ENCODE data around the gene TMEM156. TPM values are rescaled to one million over a fixed set of nuclear protein-coding genes. Genes with fewer than 3 reads are reported as not detected.
"Not testable (repeated sequence)": the region's sequence is repeated elsewhere in the genome, so short reads cannot be mapped to it uniquely, and the experiment has no call there.

The TMEM156 gene
- total RNA-seq, 1 donor from 2014 or later = not detected

GRCh38 chr4:39037941-39038340, 5.7 kb upstream of the TMEM156 start:
- no peaks in the 10 kb centered on the region for H3K36me3 Mint-ChIP-seq (ENCODE audit: unreplicated experiment)
- TF ChIP-seq, protein P1, sequence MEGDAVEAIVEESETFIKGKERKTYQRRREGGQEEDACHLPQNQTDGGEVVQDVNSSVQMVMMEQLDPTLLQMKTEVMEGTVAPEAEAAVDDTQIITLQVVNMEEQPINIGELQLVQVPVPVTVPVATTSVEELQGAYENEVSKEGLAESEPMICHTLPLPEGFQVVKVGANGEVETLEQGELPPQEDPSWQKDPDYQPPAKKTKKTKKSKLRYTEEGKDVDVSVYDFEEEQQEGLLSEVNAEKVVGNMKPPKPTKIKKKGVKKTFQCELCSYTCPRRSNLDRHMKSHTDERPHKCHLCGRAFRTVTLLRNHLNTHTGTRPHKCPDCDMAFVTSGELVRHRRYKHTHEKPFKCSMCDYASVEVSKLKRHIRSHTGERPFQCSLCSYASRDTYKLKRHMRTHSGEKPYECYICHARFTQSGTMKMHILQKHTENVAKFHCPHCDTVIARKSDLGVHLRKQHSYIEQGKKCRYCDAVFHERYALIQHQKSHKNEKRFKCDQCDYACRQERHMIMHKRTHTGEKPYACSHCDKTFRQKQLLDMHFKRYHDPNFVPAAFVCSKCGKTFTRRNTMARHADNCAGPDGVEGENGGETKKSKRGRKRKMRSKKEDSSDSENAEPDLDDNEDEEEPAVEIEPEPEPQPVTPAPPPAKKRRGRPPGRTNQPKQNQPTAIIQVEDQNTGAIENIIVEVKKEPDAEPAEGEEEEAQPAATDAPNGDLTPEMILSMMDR (IDR thresholded peaks at IDR 0.05; ENCODE audit: partially characterized antibody, unreplicated experiment) = no peak
- H3K27me3 Mint-ChIP-seq (ENCODE audit: unreplicated experiment) = no peaks in the 10 kb centered on the region
- no peaks in the 10 kb centered on the region for H3K4me1 Mint-ChIP-seq (ENCODE audit: low read depth, unreplicated experiment)
- no peak for DNase-seq
- H3K9me3 Mint-ChIP-seq (ENCODE audit: unreplicated experiment) = peaks cover 1% of the 10 kb centered on the region
- H3K4me3 Mint-ChIP-seq (ENCODE audit: unreplicated experiment) = no peak overlapping the region
- no peak overlapping the region for H3K27ac Mint-ChIP-seq (ENCODE audit: unreplicated experiment)

- Mint-ChIP-seq H3K9me3 (ENCODE audit: unreplicated experiment) (peaks cover 1% of the 10 kb centered on the region), H3K36me3 (ENCODE audit: unreplicated experiment) (no peaks in the 10 kb centered on the region), H3K4me3 (ENCODE audit: unreplicated experiment) (no peak overlapping the region), H3K27ac (ENCODE audit: unreplicated experiment) (no peak overlapping the region), H3K27me3 (ENCODE audit: unreplicated experiment) (no peaks in the 10 kb centered on the region), H3K4me1 (ENCODE audit: low read depth, unreplicated experiment) (no peaks in the 10 kb centered on the region)
- TF ChIP-seq, protein P1 (IDR thresholded peaks at IDR 0.05; ENCODE audit: partially characterized antibody, unreplicated experiment) = no peak
- no peak for DNase-seq
Observed at GRCh38 chr4:39037491-39037825, 5.2 kb upstream of the TMEM156 start.

GRCh38 chr4:39036172-39036571, 4.0 kb upstream of the TMEM156 start:
- no peak overlapping the region for H3K27ac Mint-ChIP-seq (ENCODE audit: unreplicated experiment)
- TF ChIP-seq, protein P1 (IDR thresholded peaks at IDR 0.05; ENCODE audit: partially characterized antibody, unreplicated experiment) = no peak
- H3K9me3 Mint-ChIP-seq (ENCODE audit: unreplicated experiment) = no peaks in the 10 kb centered on the region
- H3K4me1 Mint-ChIP-seq (ENCODE audit: low read depth, unreplicated experiment) = no peaks in the 10 kb centered on the region
- no peak overlapping the region for H3K4me3 Mint-ChIP-seq (ENCODE audit: unreplicated experiment)
- no peaks in the 10 kb centered on the region for H3K27me3 Mint-ChIP-seq (ENCODE audit: unreplicated experiment)
- no peaks in the 10 kb centered on the region for H3K36me3 Mint-ChIP-seq (ENCODE audit: unreplicated experiment)
- DNase-seq = no peak

DNA sequence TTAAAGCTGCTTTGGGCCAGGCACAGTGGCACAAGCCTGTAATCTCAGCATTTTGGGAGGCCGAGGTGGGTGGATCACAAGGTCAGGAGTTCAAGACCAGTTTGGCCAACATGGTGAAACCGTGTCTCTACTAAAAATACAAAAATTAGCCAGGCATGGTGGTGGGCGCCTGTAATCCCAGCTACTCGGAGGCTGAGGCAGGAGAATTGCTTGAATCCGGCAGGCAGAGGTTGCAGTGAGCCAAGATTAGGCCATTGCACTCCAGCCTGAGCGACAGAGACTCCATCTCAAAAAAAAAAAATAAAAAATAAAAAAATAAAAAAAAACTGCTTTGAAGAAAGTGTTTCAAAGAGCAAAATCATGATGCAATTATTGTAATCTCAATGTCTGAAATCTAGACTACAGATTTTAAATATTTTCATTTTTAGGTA, 604 bp downstream of the TMEM156 start:
- H3K4me3 Mint-ChIP-seq (ENCODE audit: unreplicated experiment); H3K36me3 Mint-ChIP-seq (ENCODE audit: unreplicated experiment); H3K4me1 Mint-ChIP-seq (ENCODE audit: low read depth, unreplicated experiment); DNase-seq; H3K27ac Mint-ChIP-seq (ENCODE audit: unreplicated experiment); H3K9me3 Mint-ChIP-seq (ENCODE audit: unreplicated experiment); H3K27me3 Mint-ChIP-seq (ENCODE audit: unreplicated experiment): not testable (repeated sequence)

- Mint-ChIP-seq H3K27me3 (ENCODE audit: unreplicated experiment) (no peaks in the 10 kb centered on the region), H3K4me1 (ENCODE audit: low read depth, unreplicated experiment) (no peaks in the 10 kb centered on the region), H3K9me3 (ENCODE audit: unreplicated experiment) (no peaks in the 10 kb centered on the region), H3K36me3 (ENCODE audit: unreplicated experiment) (no peaks in the 10 kb centered on the region), H3K27ac (ENCODE audit: unreplicated experiment) (no peak overlapping the region), H3K4me3 (ENCODE audit: unreplicated experiment) (no peak overlapping the region)
- TF ChIP-seq, protein P1 (IDR thresholded peaks at IDR 0.05; ENCODE audit: partially characterized antibody, unreplicated experiment) = no peak
- DNase-seq = no peak
Observed at GRCh38 chr4:39030725-39031124, 1.5 kb downstream of the TMEM156 start.

All from glutamatergic neuron (in vitro differentiated cells).